Neuronal stem cell (in vitro differentiated cells): ENCODE data around the gene ST6GALNAC5.

Experiments used
- DNase-seq: peaks from one replicate; pipeline ENCODE4 v3.0.0-alpha.2; 2013; ENCODE audit warnings: low spot score
- H2AFZ ChIP-seq: one replicate; pipeline ENCODE4 v1.6.1; 2013; ENCODE audit warnings: mild to moderate bottlenecking, low read length, inconsistent platforms
- H2AK5ac ChIP-seq: 2 replicates; pipeline ENCODE4 v1.6.1; 2013; ENCODE audit warnings: low read depth, mild to moderate bottlenecking, inconsistent platforms, low read length, moderate library complexity, mixed read lengths
- H2BK120ac ChIP-seq: 2 replicates; pipeline ENCODE4 v1.6.1; 2013; ENCODE audit warnings: low read depth, mild to moderate bottlenecking, inconsistent platforms, low read length, moderate library complexity, mixed read lengths
- H2BK12ac ChIP-seq: one replicate; pipeline ENCODE4 v1.6.1; 2013; ENCODE audit warnings: low read length, inconsistent platforms
- H2BK15ac ChIP-seq: 2 replicates; pipeline ENCODE4 v1.6.1; 2013; ENCODE audit warnings: mild to moderate bottlenecking, low read length, inconsistent platforms, mixed read lengths
- H2BK5ac ChIP-seq: one replicate; pipeline ENCODE4 v1.6.1; 2013; ENCODE audit warnings: inconsistent platforms, mild to moderate bottlenecking, low read length, moderate library complexity
- H3K14ac ChIP-seq: one replicate; pipeline ENCODE4 v1.6.1; 2013; ENCODE audit warnings: low read length, inconsistent platforms
- H3K18ac ChIP-seq: 2 replicates; pipeline ENCODE4 v1.6.1; 2013; ENCODE audit warnings: low read length, inconsistent platforms
- H3K23ac ChIP-seq: 2 replicates; pipeline ENCODE4 v1.6.1; 2013; ENCODE audit warnings: low read depth, mild to moderate bottlenecking, mixed read lengths, low read length, inconsistent platforms; ENCODE audit not compliant: poor library complexity
- H3K27ac ChIP-seq: replicated peaks from 3 replicates; pipeline ENCODE4 v1.5.1; 2013; ENCODE audit warnings: low read length, inconsistent platforms
- H3K27me3 ChIP-seq, 3 experiments: 2 replicates each; pipeline ENCODE4 v1.6.1; 2013; ENCODE audit warnings: low read length in 3 of 3, mild to moderate bottlenecking in 2 of 3, inconsistent platforms in 1 of 3, low read depth in 1 of 3, mixed read lengths in 1 of 3, moderate library complexity in 1 of 3; ENCODE audit not compliant: control insufficient read depth in 3 of 3, insufficient read depth in 3 of 3
- H3K36me3 ChIP-seq, 2 donors: replicated peaks in 1 of 2; 2 replicates each; pipeline ENCODE4 v1.6.1; 2013; ENCODE audit warnings: low read length in 2 of 2; ENCODE audit not compliant: control insufficient read depth in 2 of 2, insufficient read depth in 2 of 2
- H3K4ac ChIP-seq: 2 replicates; pipeline ENCODE4 v1.6.1; 2013; ENCODE audit warnings: inconsistent platforms, mild to moderate bottlenecking, low read length, moderate library complexity
- H3K4me1 ChIP-seq, 2 donors: 1 replicate in 1 of 2; 2 replicates in 1 of 2; pipeline ENCODE4 v1.6.1; 2013; ENCODE audit warnings: low read length in 2 of 2, low read depth in 1 of 2; ENCODE audit not compliant: control insufficient read depth in 2 of 2, insufficient read depth in 1 of 2
- H3K4me2 ChIP-seq: one replicate; pipeline ENCODE4 v1.6.1; 2013; ENCODE audit warnings: mild to moderate bottlenecking, low read length, inconsistent platforms; ENCODE audit not compliant: insufficient read depth, poor library complexity, severe bottlenecking
- H3K4me3 ChIP-seq, 2 donors: 2 replicates each; pipeline ENCODE4 v1.5.1; 2013; ENCODE audit warnings: low read length in 2 of 2, mild to moderate bottlenecking in 2 of 2, inconsistent platforms in 1 of 2, moderate library complexity in 1 of 2
- H3K79me1 ChIP-seq: one replicate; pipeline ENCODE4 v1.6.1; 2013; ENCODE audit warnings: low read depth, mild to moderate bottlenecking, inconsistent platforms, low read length, moderate library complexity
- H3K9ac ChIP-seq: one replicate; pipeline ENCODE4 v1.6.1; 2013; ENCODE audit warnings: mild to moderate bottlenecking, low read depth, low read length, inconsistent platforms; ENCODE audit not compliant: poor library complexity
- H3K9me3 ChIP-seq, 2 donors: replicated peaks in 1 of 2; 2 replicates each; pipeline versions ENCODE3 to v1.6.1; 2013; ENCODE audit warnings: low read length in 2 of 2, mild to moderate bottlenecking in 2 of 2, inconsistent platforms in 1 of 2, low read depth in 1 of 2, mixed read lengths in 1 of 2, moderate library complexity in 1 of 2; ENCODE audit not compliant: control insufficient read depth in 2 of 2, insufficient read depth in 1 of 2
- H4K8ac ChIP-seq: one replicate; pipeline ENCODE4 v1.6.1; 2013; ENCODE audit warnings: low read depth, mild to moderate bottlenecking, inconsistent platforms, low read length, moderate library complexity
- H4K91ac ChIP-seq: one replicate; pipeline ENCODE4 v1.6.1; 2013; ENCODE audit warnings: low read length, low read depth, mild to moderate bottlenecking, inconsistent platforms; ENCODE audit not compliant: poor library complexity
- WGBS, 2 donors: extraction: QIAGEN DNeasy Blood & Tissue Kit; methylation state at CpG; one replicate each; pipeline ENCODE4 v1.1.7; 2013; ENCODE audit warnings: missing lambda C conversion rate in 2 of 2, mixed read lengths in 1 of 2; ENCODE audit not compliant: insufficient read length in 2 of 2, insufficient replicate concordance in 1 of 2; ENCODE audit errors: extremely low coverage in 2 of 2; 5-methylcytosine and 5-hydroxymethylcytosine counted together

ST6GALNAC5 gene

GRCh38 chr1:77030401-77031105 lies 163.3 kb downstream of the ST6GALNAC5 start:
- Histone ChIP-seq H2BK120ac (no peak overlapping the region), H2BK12ac (no peak overlapping the region), H3K36me3 (no peaks in the 10 kb centered on the region), H2AK5ac (no peak overlapping the region), H3K23ac (no peak overlapping the region), H2BK5ac (no peak overlapping the region), H3K79me1 (no peaks in the 10 kb centered on the region), H3K27me3 (no peaks in the 10 kb centered on the region), H2BK15ac (no peak overlapping the region), H4K91ac (no peak overlapping the region), H3K4ac (no peak overlapping the region), H3K9me3 (no peaks in the 10 kb centered on the region), H3K4me1 (peaks cover 20 to 23% of the 10 kb centered on the region in 2 donors), H3K4me2 (no peak overlapping the region), H3K9ac (no peak overlapping the region), H4K8ac (no peak overlapping the region), H3K4me3 (no peak overlapping the region), H2AFZ (no peak overlapping the region), H3K14ac (no peak overlapping the region), H3K27ac (no peak overlapping the region), H3K18ac (no peak overlapping the region)
- no peak for DNase-seq
- WGBS, 2 donors, result no CpG with 5 or more reads among the region's 5 CpGs

- Histone ChIP-seq H2AFZ (no peak overlapping the region), H2BK12ac (no peak overlapping the region), H3K36me3 (no peaks in the 10 kb centered on the region), H3K4me3 (no peak overlapping the region), H4K91ac (no peak overlapping the region), H3K14ac (no peak overlapping the region), H3K79me1 (no peaks in the 10 kb centered on the region), H3K9ac (no peak overlapping the region), H3K27ac (no peak overlapping the region), H3K4me2 (no peak overlapping the region), H2BK120ac (no peak overlapping the region), H2AK5ac (no peak overlapping the region), H2BK5ac (no peak overlapping the region), H3K18ac (no peak overlapping the region), H3K27me3 (no peaks in the 10 kb centered on the region), H3K4me1 (peaks cover 17% of the 10 kb centered on the region in 2 donors), H3K23ac (no peak overlapping the region), H3K4ac (no peak overlapping the region), H4K8ac (no peak overlapping the region), H3K9me3 (no peaks in the 10 kb centered on the region), H2BK15ac (no peak overlapping the region)
- no CpG with 5 or more reads among the region's 3 CpGs for WGBS, 2 donors
- no peak for DNase-seq
Observed at GRCh38 chr1:77031106-77031662, 163.9 kb downstream of the ST6GALNAC5 start.

- H3K14ac ChIP-seq, result no peak overlapping the region
- H3K4me2 ChIP-seq, result no peak overlapping the region
- no peak overlapping the region for H2AK5ac ChIP-seq
- WGBS, 2 donors, result no CpG with 5 or more reads among the region's 2 CpGs
- no peak overlapping the region for H3K9ac ChIP-seq
- H3K4me1 ChIP-seq, result peaks cover 0 to 7% of the 10 kb centered on the region in 2 donors
- H3K79me1 ChIP-seq, result no peaks in the 10 kb centered on the region
- no peak overlapping the region for H2BK12ac ChIP-seq
- no peaks in the 10 kb centered on the region for H3K9me3 ChIP-seq
- no peak overlapping the region for H2BK15ac ChIP-seq
- no peak for DNase-seq
- H3K18ac ChIP-seq, result no peak overlapping the region
- H3K36me3 ChIP-seq, result no peaks in the 10 kb centered on the region
- no peaks in the 10 kb centered on the region for H3K27me3 ChIP-seq
- no peak overlapping the region for H4K8ac ChIP-seq
- H3K4ac ChIP-seq, result no peak overlapping the region
- H2BK5ac ChIP-seq, result no peak overlapping the region
- no peak overlapping the region for H2AFZ ChIP-seq
- H3K27ac ChIP-seq, result no peak overlapping the region
- no peak overlapping the region for H3K23ac ChIP-seq
- no peak overlapping the region for H4K91ac ChIP-seq
- H3K4me3 ChIP-seq, result no peak overlapping the region
- H2BK120ac ChIP-seq, result no peak overlapping the region
Observed at GRCh38 chr1:77036560-77036959, 169.3 kb downstream of the ST6GALNAC5 start.

- H3K4me1 ChIP-seq, result peaks cover 0 to 7% of the 10 kb centered on the region in 2 donors
- H3K9me3 ChIP-seq, result no peaks in the 10 kb centered on the region
- H3K18ac ChIP-seq, result no peak overlapping the region
- H3K79me1 ChIP-seq, result no peaks in the 10 kb centered on the region
- no peak overlapping the region for H2AFZ ChIP-seq
- DNase-seq, result no peak
- no peak overlapping the region for H3K9ac ChIP-seq
- H2BK12ac ChIP-seq, result no peak overlapping the region
- H3K27ac ChIP-seq, result no peak overlapping the region
- no peak overlapping the region for H4K8ac ChIP-seq
- no peaks in the 10 kb centered on the region for H3K27me3 ChIP-seq
- no peak overlapping the region for H2AK5ac ChIP-seq
- no peak overlapping the region for H2BK5ac ChIP-seq
- no peak overlapping the region for H3K4ac ChIP-seq
- H3K4me2 ChIP-seq, result no peak overlapping the region
- no peak overlapping the region for H3K4me3 ChIP-seq
- no peak overlapping the region for H3K23ac ChIP-seq
- H2BK120ac ChIP-seq, result no peak overlapping the region
- no peak overlapping the region for H3K14ac ChIP-seq
- H3K36me3 ChIP-seq, result no peaks in the 10 kb centered on the region
- H2BK15ac ChIP-seq, result no peak overlapping the region
- H4K91ac ChIP-seq, result no peak overlapping the region
Observed at GRCh38 chr1:77037038-77037437, 169.8 kb downstream of the ST6GALNAC5 start.
